MG63 (cell line): ENCODE data around the gene C1QL4. TPM values are rescaled to one million over a fixed set of nuclear protein-coding genes. Genes with fewer than 3 reads are reported as not detected.

Experiments used
- DNase-seq: peaks from one replicate; pipeline ENCODE4 v3.0.0-alpha.2; 2020
- H3K27me3 ChIP-seq: fragments of 250-450 bp; sonication (Bioruptor Pico); 2 replicates; pipeline ENCODE4 v1.5.1; 2020; ENCODE audit warnings: mild to moderate bottlenecking, moderate library complexity
- H3K36me3 ChIP-seq: fragments of 250-450 bp; sonication (Bioruptor Pico); 2 replicates; pipeline ENCODE4 v1.5.1; 2020; ENCODE audit warnings: mild to moderate bottlenecking, moderate library complexity
- H3K4me3 ChIP-seq: fragments of 250-450 bp; sonication (Bioruptor Pico); 2 replicates; pipeline ENCODE4 v1.5.1; 2020; ENCODE audit warnings: mild to moderate bottlenecking, moderate library complexity
- H3K9me3 ChIP-seq: fragments of 250-450 bp; sonication (Bioruptor Pico); 2 replicates; pipeline ENCODE4 v1.5.1; 2020; ENCODE audit warnings: mild to moderate bottlenecking, moderate library complexity
- total RNA-seq: library from RNA; depleted of rRNA; stranded (reverse); fragments of >200 nt; shearing (Covaris generic); gene quantifications from 2 replicates; pipeline ENCODE4 v1.2.3, GENCODE V29; 2014; ENCODE audit warnings: low replicate concordance

The C1QL4 gene
- total RNA-seq, 1 experiment from 2014 or later = 0.10 TPM

- DNase-seq = no peak
- Histone ChIP-seq H3K9me3 (no peaks in the 10 kb centered on the region), H3K27me3 (no peaks in the 10 kb centered on the region), H3K36me3 (no peaks in the 10 kb centered on the region), H3K4me3 (no peak overlapping the region)
Observed at GRCh38 chr12:49357103-49357678, 20.2 kb upstream of the C1QL4 start.

- DNase-seq = no peak
- Histone ChIP-seq H3K4me3 (no peak overlapping the region), H3K9me3 (no peaks in the 10 kb centered on the region), H3K36me3 (no peaks in the 10 kb centered on the region), H3K27me3 (no peaks in the 10 kb centered on the region)
Observed at GRCh38 chr12:49355913-49356312, 18.9 kb upstream of the C1QL4 start.

GRCh38 chr12:49352351-49352750, 15.4 kb upstream of the C1QL4 start:
- Histone ChIP-seq H3K9me3 (no peaks in the 10 kb centered on the region), H3K4me3 (no peak overlapping the region), H3K36me3 (no peaks in the 10 kb centered on the region), H3K27me3 (no peaks in the 10 kb centered on the region; the same call in 1 of the 2 replicates)
- DNase-seq = no peak

- Histone ChIP-seq H3K36me3 (no peaks in the 10 kb centered on the region), H3K9me3 (no peaks in the 10 kb centered on the region), H3K4me3 (no peak overlapping the region), H3K27me3 (peaks cover 10% of the 10 kb centered on the region)
- no peak for DNase-seq
Observed at GRCh38 chr12:49349266-49349665, 12.3 kb upstream of the C1QL4 start.

GRCh38 chr12:49348781-49349180, 11.8 kb upstream of the C1QL4 start:
- H3K9me3 ChIP-seq = no peaks in the 10 kb centered on the region
- no peaks in the 10 kb centered on the region for H3K36me3 ChIP-seq
- DNase-seq = no peak
- no peak overlapping the region for H3K4me3 ChIP-seq
- peaks cover 10% of the 10 kb centered on the region for H3K27me3 ChIP-seq

- peaks cover 10% of the 10 kb centered on the region for H3K27me3 ChIP-seq
- no peaks in the 10 kb centered on the region for H3K9me3 ChIP-seq
- peak overlapping the region; percentile 38 for H3K4me3 ChIP-seq
- no peaks in the 10 kb centered on the region for H3K36me3 ChIP-seq
- DNase-seq = peak; percentile 94
Observed at GRCh38 chr12:49347311-49348193, 10.6 kb upstream of the C1QL4 start.

- Histone ChIP-seq H3K36me3 (no peaks in the 10 kb centered on the region), H3K9me3 (no peaks in the 10 kb centered on the region), H3K4me3 (peak within 1 kb of the TSS; percentile 38), H3K27me3 (peaks cover 10% of the 10 kb centered on the region)
- DNase-seq = no peak
Observed at GRCh38 chr12:49346659-49347310, 9.8 kb upstream of the C1QL4 start, which contains the start of gene DNAJC22. Gene DNAJC22 (plus strand): TSS chr12:49346888. CDS start chr12:49348873, 1,985 bp downstream.

GRCh38 chr12:49345825-49346658, 9.1 kb upstream of the C1QL4 start:
- Histone ChIP-seq H3K36me3 (no peaks in the 10 kb centered on the region), H3K9me3 (no peaks in the 10 kb centered on the region), H3K4me3 (no peak overlapping the region), H3K27me3 (peaks cover 10% of the 10 kb centered on the region)
- DNase-seq = no peak

- no peak overlapping the region for H3K4me3 ChIP-seq
- no peaks in the 10 kb centered on the region for H3K9me3 ChIP-seq
- H3K27me3 ChIP-seq = peaks cover 10% of the 10 kb centered on the region
- DNase-seq = no peak
- H3K36me3 ChIP-seq = no peaks in the 10 kb centered on the region
Observed at GRCh38 chr12:49345051-49345824, 8.2 kb upstream of the C1QL4 start.

- Histone ChIP-seq H3K36me3 (no peaks in the 10 kb centered on the region), H3K9me3 (no peaks in the 10 kb centered on the region), H3K4me3 (no peak overlapping the region), H3K27me3 (peaks cover 10% of the 10 kb centered on the region)
- DNase-seq = no peak
Observed at GRCh38 chr12:49344486-49345050, 7.6 kb upstream of the C1QL4 start.

GRCh38 chr12:49342914-49343731, 6.1 kb upstream of the C1QL4 start:
- no peak overlapping the region for H3K4me3 ChIP-seq
- H3K9me3 ChIP-seq = no peaks in the 10 kb centered on the region
- H3K27me3 ChIP-seq = peaks cover 10% of the 10 kb centered on the region
- H3K36me3 ChIP-seq = no peaks in the 10 kb centered on the region
- DNase-seq = no peak

GRCh38 chr12:49342066-49342913, 5.3 kb upstream of the C1QL4 start:
- peaks cover 10% of the 10 kb centered on the region for H3K27me3 ChIP-seq
- H3K9me3 ChIP-seq = no peaks in the 10 kb centered on the region
- peak; percentile 61 for DNase-seq
- H3K36me3 ChIP-seq = no peaks in the 10 kb centered on the region
- H3K4me3 ChIP-seq = no peak overlapping the region

- Histone ChIP-seq H3K4me3 (no peak overlapping the region), H3K36me3 (no peaks in the 10 kb centered on the region), H3K9me3 (no peaks in the 10 kb centered on the region), H3K27me3 (peaks cover 4% of the 10 kb centered on the region; the same call in 1 of the 2 replicates)
- no peak for DNase-seq
Observed at GRCh38 chr12:49341777-49342065, 4.7 kb upstream of the C1QL4 start.

- DNase-seq = no peak
- Histone ChIP-seq H3K4me3 (no peak overlapping the region), H3K27me3 (no peaks in the 10 kb centered on the region), H3K36me3 (no peaks in the 10 kb centered on the region), H3K9me3 (no peaks in the 10 kb centered on the region)
Observed at GRCh38 chr12:49340971-49341776, 4.2 kb upstream of the C1QL4 start.
